Left forelimb (tissue), 1 donor: ENCODE measurements around the gene SNED1.
A peak's percentile ranks its signal among the peaks of the same experiment; 100 is the strongest.

Experiments
- DNase-seq: peaks from one replicate; pipeline ENCODE4 v3.0.0-alpha.2; 2018; ENCODE audit warnings: low spot score

SNED1 gene

GRCh38 chr2:241006412-241006811 lies 8.0 kb downstream of the SNED1 start:
- DNase-seq: no peak

- no peak for DNase-seq
Measured at GRCh38 chr2:241007111-241007510, 8.7 kb downstream of the SNED1 start.

GRCh38 chr2:241007880-241008710 lies 9.7 kb downstream of the SNED1 start:
- peak; percentile 58 for DNase-seq

GRCh38 chr2:241008711-241009121 lies 10.3 kb downstream of the SNED1 start:
- no peak for DNase-seq

- no peak for DNase-seq
Measured at GRCh38 chr2:241009191-241009590, 10.8 kb downstream of the SNED1 start.

- peak; percentile 70 for DNase-seq
Measured at GRCh38 chr2:241009601-241010530, 11.4 kb downstream of the SNED1 start.

- DNase-seq: no peak
Measured at GRCh38 chr2:241010531-241011295, 12.3 kb downstream of the SNED1 start.

- DNase-seq: no peak
Measured at GRCh38 chr2:241011296-241011600, 12.8 kb downstream of the SNED1 start.

- no peak for DNase-seq
Measured at GRCh38 chr2:241011751-241012510, 13.5 kb downstream of the SNED1 start.

- no peak for DNase-seq
Measured at GRCh38 chr2:241014224-241014623, 15.8 kb downstream of the SNED1 start.

GRCh38 chr2:241014764-241015163 lies 16.3 kb downstream of the SNED1 start:
- DNase-seq: no peak

- no peak for DNase-seq
Measured at GRCh38 chr2:241015439-241015838, 17.0 kb downstream of the SNED1 start.

- no peak for DNase-seq
Measured at GRCh38 chr2:241017228-241017940, 19.0 kb downstream of the SNED1 start.

GRCh38 chr2:241018051-241018891 lies 19.9 kb downstream of the SNED1 start:
- DNase-seq: peak; percentile 59

- DNase-seq: no peak
Measured at GRCh38 chr2:241019441-241020139, 21.2 kb downstream of the SNED1 start.

GRCh38 chr2:241020201-241020600 lies 21.8 kb downstream of the SNED1 start:
- no peak for DNase-seq

- DNase-seq: no peak
Measured at GRCh38 chr2:241020629-241021190, 22.3 kb downstream of the SNED1 start.

GRCh38 chr2:241025639-241026038 lies 27.2 kb downstream of the SNED1 start:
- no peak for DNase-seq
